Osteoblast (primary cell): ENCODE data around the gene SMARCB1. TPM values are rescaled to one million over a fixed set of nuclear protein-coding genes. Genes with fewer than 3 reads are reported as not detected.

Experiments
- DNase-seq: peaks from one replicate; pipeline ENCODE4 v3.0.0; 2011; ENCODE audit warnings: low spot score, mixed read lengths; ENCODE audit not compliant: insufficient read length; ENCODE audit errors: missing footprints
- H2AFZ ChIP-seq: 2 replicates; pipeline ENCODE4 v1.6.0; 2011; ENCODE audit warnings: mild to moderate bottlenecking, low read length
- H3K27ac ChIP-seq: 2 replicates; pipeline ENCODE4 v1.5.1; 2011; ENCODE audit warnings: mild to moderate bottlenecking, low read depth, low read length, moderate library complexity
- H3K27me3 ChIP-seq: 2 replicates; pipeline ENCODE4 v1.6.0; 2012; ENCODE audit warnings: mild to moderate bottlenecking, control low read depth, inconsistent platforms, low read length, moderate library complexity; ENCODE audit not compliant: insufficient read depth
- H3K36me3 ChIP-seq: 2 replicates; pipeline ENCODE4 v1.5.1; 2011; ENCODE audit warnings: mild to moderate bottlenecking, low read length, control low read depth, moderate library complexity; ENCODE audit not compliant: insufficient read depth
- H3K4me1 ChIP-seq: 2 replicates; pipeline ENCODE4 v1.5.1; 2011; ENCODE audit warnings: mild to moderate bottlenecking, low read length, control low read depth, moderate library complexity; ENCODE audit not compliant: insufficient read depth
- H3K4me2 ChIP-seq: 2 replicates; pipeline ENCODE4 v1.6.0; 2011; ENCODE audit warnings: mild to moderate bottlenecking, low read length; ENCODE audit not compliant: insufficient read depth
- H3K4me3 ChIP-seq: fragments of 200-600 bp; sonication (generic); 3 replicates; pipeline ENCODE4 v1.5.1; 2012; ENCODE audit warnings: mild to moderate bottlenecking, low read length, inconsistent platforms; ENCODE audit not compliant: insufficient read depth
- H3K79me2 ChIP-seq: 2 replicates; pipeline ENCODE4 v1.6.0; 2012; ENCODE audit warnings: mild to moderate bottlenecking, low read length, control low read depth, inconsistent platforms; ENCODE audit not compliant: insufficient read depth
- H3K9me3 ChIP-seq: 2 replicates; pipeline ENCODE4 v1.5.1; 2011; ENCODE audit warnings: low read depth, low read length, control low read depth
- H4K20me1 ChIP-seq: 2 replicates; pipeline ENCODE4 v1.6.0; 2012; ENCODE audit warnings: mild to moderate bottlenecking, low read length, control low read depth; ENCODE audit not compliant: insufficient read depth
- CTCF ChIP-seq: IDR thresholded peaks from 2 replicates; pipeline ENCODE4 v1.5.1; 2011; ENCODE audit warnings: mild to moderate bottlenecking, low read depth, low read length, moderate library complexity; ENCODE audit errors: extremely low read depth
- total RNA-seq: library from RNA; depleted of rRNA; stranded (reverse); fragments of >200 nt; gene quantifications from 2 replicates; pipeline ENCODE4 v1.2.3, GENCODE V29; 2012

The SMARCB1 gene
- total RNA-seq, 1 donor = 49.2 TPM

GRCh38 chr22:23815541-23816155, 28.9 kb downstream of the SMARCB1 start:
- H3K9me3 ChIP-seq = no peaks in the 10 kb centered on the region
- H3K79me2 ChIP-seq = no peaks in the 10 kb centered on the region
- peaks cover 3% of the 10 kb centered on the region for H4K20me1 ChIP-seq
- no peaks in the 10 kb centered on the region for H3K27me3 ChIP-seq
- no peak for DNase-seq
- H3K4me2 ChIP-seq = no peak overlapping the region
- no peak overlapping the region for H3K4me3 ChIP-seq
- H3K36me3 ChIP-seq = peaks cover 66% of the 10 kb centered on the region
- no peak overlapping the region for H2AFZ ChIP-seq
- H3K27ac ChIP-seq = no peak overlapping the region
- no peak for TF ChIP-seq CTCF
- no peaks in the 10 kb centered on the region for H3K4me1 ChIP-seq

- Histone ChIP-seq H3K4me3 (no peak overlapping the region), H3K79me2 (no peaks in the 10 kb centered on the region), H3K4me1 (no peaks in the 10 kb centered on the region), H3K4me2 (no peak overlapping the region), H3K27me3 (no peaks in the 10 kb centered on the region), H3K9me3 (no peaks in the 10 kb centered on the region), H4K20me1 (peaks cover 6% of the 10 kb centered on the region), H2AFZ (no peak overlapping the region), H3K27ac (no peak overlapping the region), H3K36me3 (peaks cover 65% of the 10 kb centered on the region)
- DNase-seq = no peak
- TF ChIP-seq CTCF = no peak
Measured at GRCh38 chr22:23816156-23816976, 29.6 kb downstream of the SMARCB1 start.

- no peak for TF ChIP-seq CTCF
- H3K36me3 ChIP-seq = peaks cover 57% of the 10 kb centered on the region
Measured at GRCh38 chr22:23817146-23817545, 30.4 kb downstream of the SMARCB1 start.

GRCh38 chr22:23818541-23818940, 31.8 kb downstream of the SMARCB1 start:
- Histone ChIP-seq H3K4me2 (no peak overlapping the region), H3K79me2 (no peaks in the 10 kb centered on the region), H2AFZ (no peak overlapping the region), H3K4me1 (peaks cover 12% of the 10 kb centered on the region), H3K36me3 (peaks cover 51% of the 10 kb centered on the region), H3K27me3 (no peaks in the 10 kb centered on the region), H3K9me3 (no peaks in the 10 kb centered on the region), H3K4me3 (no peak overlapping the region), H3K27ac (no peak overlapping the region), H4K20me1 (peaks cover 6% of the 10 kb centered on the region)
- no peak for TF ChIP-seq CTCF
- no peak for DNase-seq

More at GRCh38 chr22:23817146-23817545, 30.4 kb downstream of the SMARCB1 start:
- H2AFZ ChIP-seq = no peak overlapping the region
- no peak overlapping the region for H3K4me3 ChIP-seq
- H3K27ac ChIP-seq = no peak overlapping the region
- peaks cover 6% of the 10 kb centered on the region for H4K20me1 ChIP-seq
- no peak for DNase-seq
- no peaks in the 10 kb centered on the region for H3K79me2 ChIP-seq
- H3K4me1 ChIP-seq = no peaks in the 10 kb centered on the region
- H3K9me3 ChIP-seq = no peaks in the 10 kb centered on the region
- no peak overlapping the region for H3K4me2 ChIP-seq
- H3K27me3 ChIP-seq = no peaks in the 10 kb centered on the region
